HL-60 (cell line): ENCODE data around the gene FIBIN.

Experiments
- DNase-seq, 2 experiments: peaks; one replicate each; pipeline ENCODE4 v3.0.0-alpha.2; 2010 to 2020; ENCODE audit warnings: low read depth in 1 of 2, low spot score in 1 of 2
- H3K27ac ChIP-seq: fragments of 250-450 bp; sonication (Bioruptor Pico); replicated peaks from 2 replicates; pipeline ENCODE4 v1.5.1; 2020; ENCODE audit warnings: mild to moderate bottlenecking, moderate library complexity
- H3K27me3 ChIP-seq: fragments of 250-450 bp; sonication (Bioruptor Pico); 2 replicates; pipeline ENCODE4 v1.5.1; 2021; ENCODE audit warnings: mild to moderate bottlenecking, moderate library complexity; ENCODE audit not compliant: insufficient read depth, poor library complexity, severe bottlenecking
- H3K4me3 ChIP-seq: replicated peaks from 2 replicates; pipeline ENCODE4 v1.5.1; 2011; ENCODE audit warnings: mild to moderate bottlenecking, control low read depth, low read length; ENCODE audit not compliant: insufficient read depth
- GABPA ChIP-seq: IDR thresholded peaks from 2 replicates; pipeline ENCODE4 v1.6.1; 2012; ENCODE audit warnings: low read depth
- POLR2AphosphoS5 ChIP-seq: IDR thresholded peaks from 2 replicates; pipeline ENCODE4 v1.6.1; 2012; ENCODE audit warnings: low read depth
- REST ChIP-seq: IDR thresholded peaks from 2 replicates; pipeline ENCODE4 v1.6.1; 2012; ENCODE audit warnings: low read depth; ENCODE audit not compliant: insufficient replicate concordance
- SPI1 ChIP-seq: IDR thresholded peaks from 2 replicates; pipeline ENCODE4 v1.6.1; 2012; ENCODE audit warnings: low read depth, mild to moderate bottlenecking, borderline replicate concordance
- TF ChIP-seq, protein P1 (sequence below): IDR thresholded peaks from one replicate; pipeline ENCODE4 v1.5.1; 2011; ENCODE audit warnings: low read length, control low read depth, inconsistent platforms; ENCODE audit not compliant: insufficient read depth

FIBIN gene

DNA sequence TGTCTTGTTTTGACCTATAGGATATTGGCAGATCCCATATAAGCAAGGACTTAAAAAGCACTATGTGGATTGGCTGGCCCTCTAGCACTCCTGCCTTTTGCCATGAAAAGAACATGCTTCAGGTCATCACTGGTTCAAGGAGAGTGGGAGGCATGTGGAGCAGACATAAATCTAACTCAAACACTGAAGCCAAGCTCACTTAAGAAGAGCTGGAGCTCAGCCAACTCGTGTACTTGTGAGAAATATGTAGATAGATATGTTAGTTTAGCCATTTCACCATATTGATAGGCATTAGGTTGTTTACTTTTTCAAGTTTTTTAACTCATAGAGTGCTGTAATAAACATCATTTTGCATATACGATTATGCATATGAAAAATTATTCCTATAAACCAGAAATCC, 26.8 kb downstream of the FIBIN start:
- no peak overlapping the region for H3K27ac ChIP-seq
- no peak for TF ChIP-seq POLR2AphosphoS5
- TF ChIP-seq, protein P1, sequence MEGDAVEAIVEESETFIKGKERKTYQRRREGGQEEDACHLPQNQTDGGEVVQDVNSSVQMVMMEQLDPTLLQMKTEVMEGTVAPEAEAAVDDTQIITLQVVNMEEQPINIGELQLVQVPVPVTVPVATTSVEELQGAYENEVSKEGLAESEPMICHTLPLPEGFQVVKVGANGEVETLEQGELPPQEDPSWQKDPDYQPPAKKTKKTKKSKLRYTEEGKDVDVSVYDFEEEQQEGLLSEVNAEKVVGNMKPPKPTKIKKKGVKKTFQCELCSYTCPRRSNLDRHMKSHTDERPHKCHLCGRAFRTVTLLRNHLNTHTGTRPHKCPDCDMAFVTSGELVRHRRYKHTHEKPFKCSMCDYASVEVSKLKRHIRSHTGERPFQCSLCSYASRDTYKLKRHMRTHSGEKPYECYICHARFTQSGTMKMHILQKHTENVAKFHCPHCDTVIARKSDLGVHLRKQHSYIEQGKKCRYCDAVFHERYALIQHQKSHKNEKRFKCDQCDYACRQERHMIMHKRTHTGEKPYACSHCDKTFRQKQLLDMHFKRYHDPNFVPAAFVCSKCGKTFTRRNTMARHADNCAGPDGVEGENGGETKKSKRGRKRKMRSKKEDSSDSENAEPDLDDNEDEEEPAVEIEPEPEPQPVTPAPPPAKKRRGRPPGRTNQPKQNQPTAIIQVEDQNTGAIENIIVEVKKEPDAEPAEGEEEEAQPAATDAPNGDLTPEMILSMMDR: no peak
- TF ChIP-seq REST: no peak
- no peak for TF ChIP-seq SPI1
- no peak for TF ChIP-seq GABPA
- DNase-seq: no peak
- H3K27me3 ChIP-seq: no peaks in the 10 kb centered on the region
- H3K4me3 ChIP-seq: no peak overlapping the region

- H3K27me3 ChIP-seq: no peaks in the 10 kb centered on the region
- H3K4me3 ChIP-seq: no peak overlapping the region
- TF ChIP-seq, protein P1: no peak
- TF ChIP-seq POLR2AphosphoS5 (no peak), SPI1 (no peak), GABPA (no peak)
- no peak overlapping the region for H3K27ac ChIP-seq
- DNase-seq: no peak
These were observed 28.8 kb downstream of the FIBIN start for GRCh38 chr11:27022659-27023251.

GRCh38 chr11:27024865-27025264, 31.0 kb downstream of the FIBIN start:
- no peak for TF ChIP-seq GABPA
- no peak for TF ChIP-seq SPI1
- TF ChIP-seq POLR2AphosphoS5: no peak
- no peak for TF ChIP-seq REST
- TF ChIP-seq, protein P1: no peak
- H3K27ac ChIP-seq: no peak overlapping the region
- no peaks in the 10 kb centered on the region for H3K27me3 ChIP-seq
- no peak overlapping the region for H3K4me3 ChIP-seq
- no peak for DNase-seq

- DNase-seq: no peak
- H3K27me3 ChIP-seq: no peaks in the 10 kb centered on the region
- no peak overlapping the region for H3K4me3 ChIP-seq
- TF ChIP-seq SPI1 (no peak), REST (no peak), POLR2AphosphoS5 (no peak), GABPA (no peak)
- TF ChIP-seq, protein P1: no peak
- no peak overlapping the region for H3K27ac ChIP-seq
These were observed 31.5 kb downstream of the FIBIN start for GRCh38 chr11:27025312-27025955.
